Activated effector memory CD4-positive, alpha-beta T cell treated with Interleukin-2 at 50 U/mL for 16 hours (primary cell): ENCODE data around the gene LARGE1.
"Not testable (repeated sequence)": the region's sequence is repeated elsewhere in the genome, so short reads cannot be mapped to it uniquely, and the experiment has no call there.

Experiments
- DNase-seq: peaks from one replicate; pipeline ENCODE4 v3.0.0-alpha.2; 2020

LARGE1 gene

DNA sequence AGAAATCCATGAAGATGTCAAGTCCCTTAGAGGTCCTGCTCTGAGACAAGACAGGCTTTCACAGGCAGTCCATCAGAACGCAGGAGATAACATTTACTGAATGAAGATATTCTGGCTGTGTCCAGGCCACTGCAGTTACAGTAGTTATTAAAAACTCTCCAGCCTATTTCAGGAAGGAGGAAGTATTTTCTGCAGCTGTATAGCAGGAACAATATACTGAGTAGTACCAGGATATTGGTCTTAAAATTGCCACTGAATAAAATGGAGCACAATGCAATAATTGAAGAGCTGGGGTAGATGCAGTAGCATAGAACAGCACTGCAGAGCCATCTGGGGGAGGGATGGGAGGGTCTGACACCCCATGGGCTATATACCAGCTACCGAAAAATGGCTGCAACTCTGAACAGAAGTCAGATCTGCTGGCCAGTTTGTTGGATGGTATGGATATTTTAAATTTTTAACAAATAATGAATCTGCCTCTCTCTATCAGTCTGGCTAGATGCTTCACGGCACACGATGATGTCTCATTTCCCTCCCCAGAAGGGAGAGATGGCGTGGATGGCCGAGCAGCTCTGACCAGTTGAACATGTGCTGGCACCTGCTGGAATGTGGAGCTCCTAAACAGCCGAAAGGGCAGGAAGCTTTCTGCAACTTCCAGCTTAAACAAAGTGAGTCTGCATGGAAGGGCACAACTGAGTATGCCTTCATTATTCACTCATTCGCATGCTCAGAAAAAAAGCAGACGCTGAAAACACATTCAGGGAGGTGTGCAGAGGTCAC is 520.0 kb downstream of the LARGE1 start:
- no peak for DNase-seq

DNA sequence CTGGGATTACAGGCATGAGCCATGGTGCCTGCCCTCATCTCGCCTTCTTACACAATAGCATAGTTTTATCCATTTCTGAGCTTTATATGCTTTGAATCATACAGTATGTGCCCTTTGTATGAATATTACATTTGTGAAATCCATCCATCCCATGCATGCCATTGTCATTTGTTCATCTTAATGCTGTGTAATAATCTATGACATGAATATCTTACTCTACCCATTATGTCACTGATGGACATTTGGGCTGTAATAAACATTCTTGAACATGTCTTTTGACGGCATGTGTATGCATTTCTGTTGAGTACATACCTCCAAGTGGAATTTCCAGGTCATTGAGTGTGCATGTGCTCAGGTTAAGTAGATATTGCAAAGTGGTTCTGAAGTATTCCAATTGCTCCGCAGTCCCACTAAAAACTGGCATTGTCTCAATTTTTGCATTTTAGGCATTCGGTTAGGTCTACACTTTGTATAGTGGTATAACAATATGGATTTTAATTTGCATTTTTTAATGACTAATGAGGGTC is 522.8 kb downstream of the LARGE1 start:
- DNase-seq = no peak

GRCh38 chr22:33393432-33393831 is 526.8 kb downstream of the LARGE1 start:
- no peak for DNase-seq

DNA sequence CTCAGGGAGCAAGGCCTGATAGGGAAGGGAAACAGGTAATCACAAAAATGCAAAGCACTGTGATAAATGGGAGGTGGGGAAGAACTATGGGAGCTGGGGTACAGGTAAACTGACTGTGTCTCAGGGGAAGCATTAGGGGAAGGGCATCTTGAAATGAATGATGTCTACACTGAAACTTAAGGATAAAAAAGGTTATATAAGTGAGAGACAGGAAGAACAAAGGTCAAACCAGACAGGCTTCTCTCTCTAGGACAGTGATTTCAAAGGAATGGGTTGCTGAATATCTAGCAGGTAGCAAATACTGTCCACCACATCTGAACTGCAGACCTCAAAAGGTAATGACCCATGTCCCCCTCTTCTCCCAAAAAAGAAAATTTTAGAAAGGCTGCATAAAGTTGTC is 529.0 kb downstream of the LARGE1 start:
- no peak for DNase-seq

GRCh38 chr22:33389936-33390335 is 530.3 kb downstream of the LARGE1 start:
- DNase-seq = no peak

GRCh38 chr22:33386270-33386669 is 534.0 kb downstream of the LARGE1 start:
- DNase-seq = no peak

DNA sequence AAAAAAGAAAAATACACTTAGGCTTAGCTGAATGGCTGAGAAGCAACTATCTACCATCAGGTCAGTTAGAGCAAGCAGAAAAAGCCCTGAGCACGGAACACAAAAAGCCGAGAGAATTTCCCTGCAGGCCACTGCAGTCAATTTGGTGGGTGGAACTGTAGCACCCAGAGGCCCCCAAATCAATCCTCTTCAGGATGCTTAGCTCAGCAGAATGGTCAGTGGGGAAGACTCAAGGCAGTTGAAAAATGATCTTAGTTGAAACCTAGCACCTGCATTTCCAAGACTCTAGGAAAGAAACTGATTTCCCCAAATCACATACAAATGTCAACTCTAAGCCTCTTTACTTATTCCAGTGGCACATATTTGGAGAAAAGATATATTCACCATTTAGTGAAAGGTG is 534.7 kb downstream of the LARGE1 start:
- DNase-seq = no peak

DNA sequence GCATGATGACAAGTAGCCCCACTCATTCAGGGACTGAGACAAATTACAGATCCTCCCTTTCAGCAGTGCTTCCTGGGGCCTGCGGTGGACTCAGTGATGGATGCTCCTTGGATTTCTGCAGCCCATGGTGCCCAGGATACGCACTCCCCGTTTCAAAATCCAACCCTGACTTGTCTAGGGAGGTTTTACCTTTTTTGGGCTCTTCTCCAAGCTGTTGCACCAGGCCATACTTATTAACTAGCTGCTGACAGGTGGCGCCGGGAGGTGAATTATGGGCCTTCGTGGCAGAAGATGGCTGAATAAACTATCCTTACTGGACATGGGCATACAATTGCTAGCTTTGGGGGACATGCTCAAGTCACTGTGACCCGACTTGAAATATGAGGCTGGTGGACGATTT is 537.8 kb downstream of the LARGE1 start:
- no peak for DNase-seq

DNA sequence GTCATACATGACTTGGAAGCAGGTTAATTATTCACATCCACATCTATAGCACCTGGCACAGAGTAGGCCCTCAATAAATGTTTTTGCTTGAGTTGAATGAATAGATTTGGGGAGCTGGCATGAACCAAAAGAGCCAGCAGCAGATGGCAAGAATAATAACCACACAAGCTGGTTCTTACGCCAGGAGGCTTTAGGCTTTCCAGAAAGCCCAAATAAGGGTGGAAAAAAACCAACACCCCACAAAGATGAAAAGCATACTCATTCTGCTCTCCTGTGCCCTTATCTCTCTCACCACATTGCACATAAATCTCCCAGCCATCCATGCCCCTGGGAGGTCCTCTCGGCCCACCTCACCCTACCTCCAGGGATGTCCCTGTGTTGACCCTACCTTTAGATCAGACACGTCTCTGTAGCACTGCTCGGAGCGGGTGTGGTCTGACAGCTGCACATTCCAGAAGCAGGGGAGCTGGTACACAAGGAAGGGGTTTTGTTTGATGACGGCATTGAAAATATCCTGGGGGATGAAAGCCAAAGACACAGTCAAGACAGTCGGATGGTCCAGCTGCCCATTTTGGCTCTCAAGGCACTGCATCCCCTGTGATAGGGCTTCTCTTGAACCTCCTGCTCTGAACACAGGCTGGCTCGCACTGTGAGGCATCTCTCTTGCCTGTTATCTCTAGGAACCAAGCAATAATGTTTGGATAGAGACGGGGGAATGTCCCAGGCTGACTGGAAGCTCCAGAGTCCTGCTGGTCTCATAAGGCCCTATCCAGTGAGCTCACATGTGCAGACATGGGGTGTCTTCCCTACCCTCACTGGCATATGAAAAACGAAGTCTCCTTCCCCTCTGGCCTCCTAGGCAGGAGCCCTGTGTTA is 538.5 kb downstream of the LARGE1 start:
- no peak for DNase-seq

- DNase-seq = no peak
Observed at GRCh38 chr22:33380789-33381530, 539.3 kb downstream of the LARGE1 start.

- no peak for DNase-seq
Observed at GRCh38 chr22:33379836-33380235, 540.4 kb downstream of the LARGE1 start.

GRCh38 chr22:33372875-33373274 is 547.4 kb downstream of the LARGE1 start:
- DNase-seq = no peak

- DNase-seq = not testable (repeated sequence)
Observed at GRCh38 chr22:33363256-33363655, 557.0 kb downstream of the LARGE1 start.

GRCh38 chr22:33362702-33363101 is 557.6 kb downstream of the LARGE1 start:
- DNase-seq = no peak

GRCh38 chr22:33361581-33361980 is 558.7 kb downstream of the LARGE1 start:
- DNase-seq = no peak

DNA sequence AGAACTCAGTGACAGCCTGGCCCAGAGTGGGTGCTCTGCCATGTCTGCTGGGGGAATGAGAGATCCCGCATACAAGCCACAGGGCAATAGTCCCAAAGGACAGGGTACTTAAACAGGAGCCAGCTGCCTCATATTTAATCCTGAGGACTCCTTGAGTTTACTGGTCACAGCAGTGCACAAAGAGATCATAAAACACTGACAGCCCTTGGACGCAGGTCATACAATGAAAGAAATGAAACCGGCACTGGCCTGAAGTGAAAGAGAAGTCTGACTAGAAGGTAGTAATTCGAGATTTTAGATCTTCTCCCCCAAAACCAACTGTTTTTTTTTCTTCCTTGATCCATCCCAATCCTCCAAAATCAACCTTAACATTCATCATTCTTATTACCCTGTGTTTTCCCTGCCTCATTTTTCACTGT is 562.3 kb downstream of the LARGE1 start:
- DNase-seq = no peak

GRCh38 chr22:33354928-33355327 is 565.3 kb downstream of the LARGE1 start:
- no peak for DNase-seq

DNA sequence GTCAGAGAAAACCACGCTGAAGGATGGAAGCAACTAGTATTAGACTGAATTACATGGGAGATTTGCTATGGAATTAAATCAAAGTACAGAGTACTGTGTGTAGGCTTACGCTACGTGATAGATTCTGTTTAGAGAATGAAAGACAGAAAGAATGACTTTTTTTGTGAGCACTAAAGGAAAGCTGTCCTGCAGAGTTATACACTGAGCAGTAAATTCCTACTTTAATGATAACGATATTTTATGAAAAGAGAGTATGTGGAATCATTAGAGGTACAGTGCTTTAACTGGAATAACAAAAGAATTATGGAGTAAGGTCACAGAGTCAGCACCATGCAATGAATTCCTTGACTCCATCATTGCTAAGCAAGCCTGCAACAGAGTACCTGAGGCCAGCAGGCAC is 566.8 kb downstream of the LARGE1 start:
- DNase-seq = no peak

GRCh38 chr22:33352768-33353167 is 567.5 kb downstream of the LARGE1 start:
- DNase-seq = no peak

- no peak for DNase-seq
Observed at GRCh38 chr22:33350961-33351360, 569.3 kb downstream of the LARGE1 start.

DNA sequence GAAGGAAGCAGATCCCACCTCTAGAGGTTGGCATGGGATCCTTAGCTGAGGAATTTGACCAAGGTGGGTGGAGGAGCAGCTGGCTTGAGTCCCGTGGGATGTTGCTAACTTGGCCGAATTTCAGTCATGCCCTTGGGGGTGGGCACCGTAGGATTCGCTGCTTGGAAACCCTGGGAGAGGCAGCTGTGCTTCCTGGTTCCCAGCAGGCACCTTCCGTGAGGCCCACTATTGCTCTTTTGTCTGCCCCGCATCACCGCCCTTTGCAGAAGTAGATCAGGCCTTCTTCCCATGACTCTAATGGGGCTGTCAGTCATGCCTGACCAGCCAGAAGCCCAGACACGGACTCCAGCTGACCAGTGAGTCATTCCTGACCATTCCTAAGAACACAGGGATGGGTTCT is 569.8 kb downstream of the LARGE1 start:
- no peak for DNase-seq

- DNase-seq = no peak
Observed at GRCh38 chr22:33347002-33347401, 573.3 kb downstream of the LARGE1 start.

DNA sequence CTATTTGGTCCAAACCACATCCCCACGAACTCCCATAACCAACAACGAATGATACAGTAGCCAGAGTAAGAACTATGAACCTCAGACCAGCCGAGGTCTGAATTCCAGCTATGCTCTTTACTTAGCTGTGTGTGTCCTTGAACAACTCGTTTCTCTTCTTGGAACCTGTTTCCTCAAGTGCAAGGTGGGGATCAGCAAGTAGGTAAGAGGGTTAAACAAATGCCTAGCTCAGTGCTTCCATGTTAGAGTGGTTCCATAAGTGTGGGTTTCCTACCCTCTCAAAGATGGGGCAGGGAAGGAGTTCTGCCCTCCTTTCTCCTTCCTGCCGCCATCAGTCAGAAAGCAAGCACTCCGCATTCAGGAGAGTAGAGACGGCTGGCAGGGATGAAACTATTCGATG is 578.7 kb downstream of the LARGE1 start:
- no peak for DNase-seq
